H9 (cell line): ENCODE measurements around the gene R3HDM2. TPM values are rescaled to one million over a fixed set of nuclear protein-coding genes. Genes with fewer than 3 reads are reported as not detected.

Experiments used
- DNase-seq: peaks from one replicate; pipeline ENCODE4 v3.0.0-alpha.2; 2017
- H2AFZ ChIP-seq: one replicate; pipeline ENCODE4 v1.6.1; 2013; ENCODE audit warnings: mild to moderate bottlenecking, low read length, control low read depth, moderate library complexity
- H2AK5ac ChIP-seq: 2 replicates; pipeline ENCODE4 v1.6.1; 2013; ENCODE audit warnings: low read length, control low read depth, mixed read lengths; ENCODE audit not compliant: insufficient read length
- H2BK120ac ChIP-seq: one replicate; pipeline ENCODE4 v1.6.1; 2013; ENCODE audit warnings: low read depth, mild to moderate bottlenecking, low read length, control low read depth, inconsistent platforms; ENCODE audit not compliant: poor library complexity, severe bottlenecking
- H2BK12ac ChIP-seq: 2 replicates; pipeline ENCODE4 v1.6.1; 2013; ENCODE audit warnings: low read length, control low read depth, mixed read lengths, low read depth; ENCODE audit not compliant: insufficient read length
- H2BK15ac ChIP-seq: 2 replicates; pipeline ENCODE4 v1.6.1; 2013; ENCODE audit warnings: low read depth, low read length, control low read depth
- H2BK20ac ChIP-seq: one replicate; pipeline ENCODE4 v1.6.1; 2013; ENCODE audit warnings: low read depth, mild to moderate bottlenecking, low read length, control low read depth, inconsistent platforms; ENCODE audit not compliant: poor library complexity, severe bottlenecking
- H2BK5ac ChIP-seq: 2 replicates; pipeline ENCODE4 v1.6.1; 2013; ENCODE audit warnings: low read length, control low read depth, mixed read lengths; ENCODE audit not compliant: insufficient read length
- H3K14ac ChIP-seq: 2 replicates; pipeline ENCODE4 v1.6.1; 2013; ENCODE audit warnings: low read length, control low read depth; ENCODE audit not compliant: insufficient read depth
- H3K18ac ChIP-seq: 2 replicates; pipeline ENCODE4 v1.6.1; 2013; ENCODE audit warnings: low read depth, mild to moderate bottlenecking, mixed read lengths, low read length, control low read depth; ENCODE audit not compliant: insufficient read length
- H3K23ac ChIP-seq: 2 replicates; pipeline ENCODE4 v1.6.1; 2013; ENCODE audit warnings: low read length, control low read depth, mixed read lengths, low read depth; ENCODE audit not compliant: insufficient read length
- H3K23me2 ChIP-seq: 2 replicates; pipeline ENCODE4 v1.6.1; 2013; ENCODE audit warnings: low read depth, mild to moderate bottlenecking, mixed read lengths, low read length, control low read depth; ENCODE audit not compliant: insufficient read length, poor library complexity, severe bottlenecking
- H3K27ac ChIP-seq: 2 replicates; pipeline ENCODE4 v1.5.1; 2013; ENCODE audit warnings: low read length, control low read depth, mixed read lengths, low read depth; ENCODE audit not compliant: insufficient read length
- H3K27me3 ChIP-seq: 2 replicates; pipeline ENCODE4 v1.6.1; 2013; ENCODE audit warnings: low read length, control low read depth, inconsistent platforms; ENCODE audit not compliant: insufficient read depth
- H3K4ac ChIP-seq: 2 replicates; pipeline ENCODE4 v1.6.1; 2013; ENCODE audit warnings: low read depth, mild to moderate bottlenecking, control low read depth, inconsistent platforms, low read length, moderate library complexity
- H3K4me1 ChIP-seq: 2 replicates; pipeline ENCODE4 v1.6.1; 2013; ENCODE audit warnings: low read length, control low read depth, inconsistent platforms; ENCODE audit not compliant: insufficient read depth
- H3K4me2 ChIP-seq: 2 replicates; pipeline ENCODE4 v1.6.1; 2013; ENCODE audit warnings: low read length, control low read depth, mixed read lengths; ENCODE audit not compliant: insufficient read length, insufficient read depth
- H3K56ac ChIP-seq: 2 replicates; pipeline ENCODE4 v1.6.1; 2013; ENCODE audit warnings: low read depth, mild to moderate bottlenecking, mixed read lengths, low read length, control low read depth; ENCODE audit not compliant: insufficient read length
- H3K79me1 ChIP-seq: 2 replicates; pipeline ENCODE4 v1.6.1; 2013; ENCODE audit warnings: low read depth, mild to moderate bottlenecking, moderate library complexity, low read length, control low read depth, inconsistent platforms; ENCODE audit not compliant: insufficient read depth, poor library complexity, severe bottlenecking
- H3K79me2 ChIP-seq: 2 replicates; pipeline ENCODE4 v1.6.1; 2013; ENCODE audit warnings: low read length, control low read depth, inconsistent platforms; ENCODE audit not compliant: insufficient read depth
- H3K9ac ChIP-seq: 2 replicates; pipeline ENCODE4 v1.6.1; 2013; ENCODE audit warnings: low read length, control low read depth, mixed read lengths; ENCODE audit not compliant: insufficient read length; ENCODE audit errors: extremely low read depth
- H3K9me3 ChIP-seq: one replicate; pipeline ENCODE4 v1.6.1; 2013; ENCODE audit warnings: low read depth, low read length, inconsistent platforms; ENCODE audit not compliant: control insufficient read depth
- H3T11ph ChIP-seq: one replicate; pipeline ENCODE4 v1.6.1; 2013; ENCODE audit warnings: mild to moderate bottlenecking, low read length, control low read depth, inconsistent platforms
- H4K20me1 ChIP-seq: one replicate; pipeline ENCODE4 v1.6.1; 2013; ENCODE audit not compliant: control insufficient read depth, insufficient read length, insufficient read depth
- H4K5ac ChIP-seq: 2 replicates; pipeline ENCODE4 v1.6.1; 2013; ENCODE audit warnings: low read depth, mild to moderate bottlenecking, mixed read lengths, low read length, control low read depth; ENCODE audit not compliant: insufficient read length
- H4K8ac ChIP-seq: replicated peaks from 2 replicates; pipeline ENCODE4 v1.6.1; 2013; ENCODE audit warnings: low read length, control low read depth, mixed read lengths, low read depth; ENCODE audit not compliant: insufficient read length
- H4K91ac ChIP-seq: 2 replicates; pipeline ENCODE4 v1.6.1; 2013; ENCODE audit warnings: low read depth, mild to moderate bottlenecking, moderate library complexity, mixed read lengths, low read length, control low read depth; ENCODE audit not compliant: insufficient read length
- H3K27ac Mint-ChIP-seq, 3 experiments: 2 replicates in 2 of 3; 3 replicates in 1 of 3; pipeline ENCODE4 v1.8.0; 2020 to 2021; ENCODE audit warnings: mixed read lengths in 3 of 3, mild to moderate bottlenecking in 1 of 3, moderate library complexity in 1 of 3
- H3K27me3 Mint-ChIP-seq: 2 replicates; pipeline ENCODE4 v1.8.0; 2021; ENCODE audit warnings: low read depth, mild to moderate bottlenecking, moderate library complexity, mixed read lengths
- H3K36me3 Mint-ChIP-seq, 3 experiments: 2 replicates in 2 of 3; 3 replicates in 1 of 3; pipeline ENCODE4 v1.8.0; 2020 to 2021; ENCODE audit warnings: low read depth in 3 of 3, mixed read lengths in 3 of 3; ENCODE audit not compliant: insufficient read depth in 1 of 3
- H3K4me1 Mint-ChIP-seq, 2 experiments: 2 replicates each; pipeline ENCODE4 v1.8.0; 2020; ENCODE audit warnings: mixed read lengths in 2 of 2
- H3K4me3 Mint-ChIP-seq, 2 experiments: 2 replicates in 1 of 2; 3 replicates in 1 of 2; pipeline ENCODE4 v1.8.0; 2020 to 2021; ENCODE audit warnings: mild to moderate bottlenecking in 2 of 2, mixed read lengths in 2 of 2, moderate library complexity in 1 of 2
- H3K9me3 Mint-ChIP-seq, 2 experiments: 2 replicates in 1 of 2; 3 replicates in 1 of 2; pipeline ENCODE4 v1.8.0; 2020; ENCODE audit warnings: mild to moderate bottlenecking in 2 of 2, mixed read lengths in 2 of 2, moderate library complexity in 1 of 2
- CTCF ChIP-seq: fragments of 200-600 bp; sonication (generic); conservative IDR thresholded peaks from 3 replicates; pipeline ENCODE4 v1.8.0; 2021; ENCODE audit warnings: antibody characterized with exemption, mild to moderate bottlenecking
- WGBS: extraction: QIAGEN DNeasy Blood & Tissue Kit; methylation state at CpG from one replicate; pipeline ENCODE4 v1.1.7; 2013; ENCODE audit warnings: missing lambda C conversion rate, low lambda C conversion rate, mixed read lengths; ENCODE audit not compliant: insufficient read length; ENCODE audit errors: extremely low coverage; 5-methylcytosine and 5-hydroxymethylcytosine counted together
- total RNA-seq: library from RNA; stranded (reverse); gene quantifications from 2 replicates; pipeline ENCODE4 v1.2.1, GENCODE V29; 2021

The R3HDM2 gene
- total RNA-seq, 1 experiment from 2014 or later, result 43.9 TPM

GRCh38 chr12:57224973-57225679, 205.7 kb downstream of the R3HDM2 start:
- Histone ChIP-seq H3K79me1 (no peaks in the 10 kb centered on the region), H3K27me3 (peaks cover 48% of the 10 kb centered on the region), H3K9ac (no peak overlapping the region), H2BK5ac (no peak overlapping the region), H3K18ac (no peak overlapping the region), H4K91ac (no peak overlapping the region), H3K4ac (no peak overlapping the region), H3T11ph (no peak overlapping the region), H2BK12ac (no peak overlapping the region), H3K9me3 (no peaks in the 10 kb centered on the region), H3K4me2 (peak overlapping the region; percentile 77), H3K56ac (no peak overlapping the region), H3K79me2 (peaks cover under 1% of the 10 kb centered on the region; the same call in 1 of the 2 replicates), H2BK20ac (no peak overlapping the region), H4K20me1 (no peaks in the 10 kb centered on the region), H2AFZ (no peak overlapping the region), H2BK15ac (no peak overlapping the region), H3K23ac (no peak overlapping the region), H4K5ac (no peak overlapping the region), H4K8ac (no peak overlapping the region), H2BK120ac (no peak overlapping the region), H3K14ac (no peak overlapping the region), H3K27ac (no peak overlapping the region), H2AK5ac (no peak overlapping the region), H3K23me2 (peaks cover 25% of the 10 kb centered on the region), H3K4me1 (no peaks in the 10 kb centered on the region; the same call in 1 of the 2 replicates)
- Mint-ChIP-seq H3K4me1 (peaks cover 56 to 69% of the 10 kb centered on the region in 2 experiments), H3K27me3 (peaks cover 80% of the 10 kb centered on the region), H3K36me3 (peaks cover 0 to 5% (median 2%) of the 10 kb centered on the region in 3 experiments; a peak in 4 of 7 replicates), H3K4me3 (peak overlapping the region; percentile 19 to 87; a peak in 4 of 5 replicates), H3K27ac (no peak overlapping the region), H3K9me3 (no peaks in the 10 kb centered on the region; a peak in 2 of 5 replicates)
- TF ChIP-seq CTCF, result peak; percentile 98
- peak; percentile 91 for DNase-seq
- no CpG with 5 or more reads among the region's 61 CpGs for WGBS
